D721Med (cell line): ENCODE measurements around the gene CCNDBP1.

Source experiments
- DNase-seq: peaks from one replicate; pipeline ENCODE4 v3.0.0; 2011; ENCODE audit warnings: low spot score; ENCODE audit not compliant: insufficient read length
- FAIRE-seq: peaks from 2 replicates; lab custom pipeline; 2011; peaks lifted over from hg19 to GRCh38; lab: Jason Lieb, UNC
- CTCF ChIP-seq: IDR thresholded peaks from 2 replicates; pipeline ENCODE4 v1.5.1; 2012; ENCODE audit warnings: mild to moderate bottlenecking, control low read depth; ENCODE audit not compliant: insufficient read depth; ENCODE audit errors: missing control alignments

Gene CCNDBP1

GRCh38 chr15:43239732-43240491 is 54.7 kb downstream of the CCNDBP1 start:
- no peak for FAIRE-seq
- no peak for TF ChIP-seq CTCF
- no peak for DNase-seq

GRCh38 chr15:43241100-43241499 is 55.9 kb downstream of the CCNDBP1 start:
- DNase-seq (no peak), FAIRE-seq (no peak)
- TF ChIP-seq CTCF = no peak

- DNase-seq = no peak
- TF ChIP-seq CTCF = no peak
- no peak for FAIRE-seq
These were observed 57.4 kb downstream of the CCNDBP1 start for GRCh38 chr15:43242616-43243015.

- no peak for FAIRE-seq
- DNase-seq = no peak
These were observed 57.9 kb downstream of the CCNDBP1 start for GRCh38 chr15:43243020-43243645.

GRCh38 chr15:43244092-43244491 is 58.9 kb downstream of the CCNDBP1 start:
- no peak for FAIRE-seq
- TF ChIP-seq CTCF = no peak
- DNase-seq = no peak

More at GRCh38 chr15:43243020-43243645, 57.9 kb downstream of the CCNDBP1 start:
- TF ChIP-seq CTCF = no peak

- DNase-seq (no peak), FAIRE-seq (no peak)
- no peak for TF ChIP-seq CTCF
These were observed 61.1 kb downstream of the CCNDBP1 start for GRCh38 chr15:43246261-43246774.
